C4-2B (cell line): ENCODE measurements around the gene CNTFR.

Source experiments
- CTCF ChIP-seq: fragments of 450-650 bp; conservative IDR thresholded peaks from 2 replicates; pipeline ENCODE4 v1.5.1; 2017; ENCODE audit warnings: mild to moderate bottlenecking
- ZFX ChIP-seq: fragments of 450-650 bp; IDR thresholded peaks from 2 replicates; pipeline ENCODE4 v1.6.1; 2017

GRCh38 chr9:34587271-34587670 is 2.3 kb downstream of the CNTFR start:
- TF ChIP-seq CTCF (no peak), ZFX (no peak)
